D721Med (cell line): ENCODE data around the gene TUBB4A.

ENCODE experiments used
- DNase-seq: peaks from one replicate; pipeline ENCODE4 v3.0.0; 2011; ENCODE audit warnings: low spot score; ENCODE audit not compliant: insufficient read length
- FAIRE-seq: peaks from 2 replicates; lab custom pipeline; 2011; peaks lifted over from hg19 to GRCh38; lab: Jason Lieb, UNC
- TF ChIP-seq, protein P1 (sequence below): IDR thresholded peaks from 2 replicates; pipeline ENCODE4 v1.5.1; 2012; ENCODE audit warnings: mild to moderate bottlenecking, control low read depth; ENCODE audit not compliant: insufficient read depth; ENCODE audit errors: missing control alignments

TUBB4A gene

DNA sequence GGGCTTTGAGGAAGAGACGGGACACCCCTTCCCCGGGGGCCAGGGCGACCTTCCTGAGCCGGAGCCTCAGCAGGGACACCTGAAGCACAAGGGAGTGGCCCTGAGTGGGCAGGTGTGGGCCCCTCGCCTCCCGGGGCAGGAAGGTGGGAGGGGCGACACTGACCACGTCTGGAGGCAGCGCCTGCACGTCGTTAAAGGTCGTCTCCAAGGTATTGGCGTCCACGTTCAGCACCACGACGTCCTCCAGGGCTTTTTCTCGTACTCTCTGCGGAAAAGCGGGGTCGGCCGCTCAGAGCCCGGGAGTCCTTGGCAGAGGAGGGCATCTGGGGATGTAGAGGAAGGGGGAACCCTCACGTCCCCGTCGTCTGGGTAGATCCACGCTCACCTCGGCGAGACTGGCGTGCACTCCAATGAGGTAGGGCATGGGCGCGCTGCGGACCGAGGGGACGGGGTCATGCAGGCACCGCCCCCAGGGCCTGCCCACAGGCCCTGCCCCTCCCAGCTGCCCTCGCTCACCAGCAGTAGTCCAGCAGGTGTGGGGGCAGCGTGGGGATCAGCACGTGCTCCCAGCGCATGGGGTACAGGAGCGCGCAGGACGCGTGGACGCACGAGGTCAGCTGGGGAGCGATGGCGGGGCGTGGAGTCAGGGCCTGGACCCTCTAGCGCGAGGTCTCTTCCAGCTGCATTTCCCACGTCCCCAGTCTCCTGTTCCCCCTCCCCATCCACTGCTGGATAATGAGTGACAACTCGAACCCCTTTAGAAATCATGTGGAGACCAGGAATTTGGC lies 26.6 kb downstream of the TUBB4A start:
- FAIRE-seq (no peak), DNase-seq (no peak)
- TF ChIP-seq, protein P1, sequence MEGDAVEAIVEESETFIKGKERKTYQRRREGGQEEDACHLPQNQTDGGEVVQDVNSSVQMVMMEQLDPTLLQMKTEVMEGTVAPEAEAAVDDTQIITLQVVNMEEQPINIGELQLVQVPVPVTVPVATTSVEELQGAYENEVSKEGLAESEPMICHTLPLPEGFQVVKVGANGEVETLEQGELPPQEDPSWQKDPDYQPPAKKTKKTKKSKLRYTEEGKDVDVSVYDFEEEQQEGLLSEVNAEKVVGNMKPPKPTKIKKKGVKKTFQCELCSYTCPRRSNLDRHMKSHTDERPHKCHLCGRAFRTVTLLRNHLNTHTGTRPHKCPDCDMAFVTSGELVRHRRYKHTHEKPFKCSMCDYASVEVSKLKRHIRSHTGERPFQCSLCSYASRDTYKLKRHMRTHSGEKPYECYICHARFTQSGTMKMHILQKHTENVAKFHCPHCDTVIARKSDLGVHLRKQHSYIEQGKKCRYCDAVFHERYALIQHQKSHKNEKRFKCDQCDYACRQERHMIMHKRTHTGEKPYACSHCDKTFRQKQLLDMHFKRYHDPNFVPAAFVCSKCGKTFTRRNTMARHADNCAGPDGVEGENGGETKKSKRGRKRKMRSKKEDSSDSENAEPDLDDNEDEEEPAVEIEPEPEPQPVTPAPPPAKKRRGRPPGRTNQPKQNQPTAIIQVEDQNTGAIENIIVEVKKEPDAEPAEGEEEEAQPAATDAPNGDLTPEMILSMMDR, result no peak

DNA sequence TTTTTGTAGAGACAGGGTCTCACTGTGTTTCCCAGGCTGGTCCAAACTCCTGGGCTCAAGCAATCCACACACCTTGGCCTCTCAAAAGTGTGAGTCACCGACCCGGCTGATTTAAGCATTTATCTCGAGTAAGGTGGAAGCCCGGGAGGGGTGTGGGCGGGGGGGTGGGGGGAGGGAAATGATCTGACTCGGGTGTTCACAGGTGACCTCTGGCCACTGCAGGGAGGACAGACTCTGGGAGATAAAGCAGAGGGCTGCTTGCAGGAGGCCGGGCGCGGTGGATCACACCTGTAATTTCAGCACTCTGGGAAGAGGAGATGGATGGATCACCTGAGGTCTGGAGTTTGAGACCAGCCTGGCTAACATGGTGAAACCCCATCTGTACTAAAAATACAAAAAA lies 28.5 kb downstream of the TUBB4A start:
- TF ChIP-seq, protein P1, result no peak
- FAIRE-seq (no peak), DNase-seq (no peak)

DNA sequence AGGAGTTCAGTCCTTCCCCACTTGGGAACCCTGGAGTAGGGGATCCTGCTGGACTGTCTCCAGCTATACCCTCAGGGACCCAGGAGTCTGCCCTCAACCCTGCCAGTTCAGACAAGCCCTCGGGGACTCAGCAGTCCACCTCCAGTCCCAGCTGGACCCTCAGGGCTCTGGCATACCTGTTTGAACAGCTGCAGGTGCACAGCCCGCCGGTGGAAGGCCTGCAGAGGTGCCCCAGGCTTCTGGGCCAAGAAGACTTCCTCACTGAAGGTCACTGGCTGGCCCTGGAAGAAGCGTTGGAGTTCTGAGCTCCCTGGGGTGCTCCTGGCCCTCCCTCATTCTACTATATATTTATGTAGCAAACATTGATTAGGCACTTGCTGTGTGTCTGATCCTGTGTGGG lies 29.4 kb downstream of the TUBB4A start:
- TF ChIP-seq, protein P1, result no peak
- no peak for FAIRE-seq

DNA sequence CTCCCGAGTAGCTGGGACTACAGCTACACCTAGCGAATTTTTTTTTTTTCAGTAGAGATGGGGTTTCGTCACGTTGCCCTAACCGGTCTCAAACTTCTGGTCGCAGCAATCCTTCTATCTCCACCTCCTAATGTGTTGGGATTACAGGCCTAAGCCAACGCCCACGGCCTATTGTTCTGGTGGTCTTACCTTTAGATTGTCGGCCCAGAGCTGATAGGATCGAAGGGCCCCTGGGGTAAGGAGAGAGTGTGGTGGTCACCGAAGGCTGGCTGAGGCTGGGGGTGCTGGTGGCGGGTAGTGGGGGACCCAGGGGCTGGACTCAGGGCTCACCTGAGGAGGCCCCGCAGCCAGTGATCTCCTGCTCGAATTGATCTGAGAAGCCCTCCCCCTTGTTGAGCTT lies 31.0 kb downstream of the TUBB4A start:
- FAIRE-seq (no peak), DNase-seq (no peak)
- TF ChIP-seq, protein P1, result no peak

More for the DNA sequence above, 29.4 kb downstream of the TUBB4A start:
- no peak for DNase-seq

DNA sequence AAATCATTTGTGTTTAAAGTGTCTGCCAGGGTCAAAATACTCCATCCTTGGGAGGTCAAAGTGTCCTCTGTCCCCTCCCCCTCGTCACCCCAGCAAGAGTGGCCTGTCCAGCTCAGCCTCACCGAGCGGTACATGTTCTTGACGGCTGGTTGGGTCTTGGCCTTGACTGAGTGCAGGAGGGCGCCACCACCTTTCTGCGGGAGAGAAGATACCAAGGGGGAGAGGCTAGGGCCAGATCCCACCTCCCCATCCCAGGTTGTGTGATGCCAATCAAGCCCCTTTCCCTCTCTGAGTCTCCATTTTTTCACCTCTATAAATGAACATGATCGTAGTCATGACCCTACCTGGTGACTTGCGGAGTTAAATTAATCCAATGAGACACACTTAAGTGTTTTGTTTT lies 31.9 kb downstream of the TUBB4A start:
- no peak for DNase-seq
- FAIRE-seq, result no peak
- TF ChIP-seq, protein P1, result no peak

DNA sequence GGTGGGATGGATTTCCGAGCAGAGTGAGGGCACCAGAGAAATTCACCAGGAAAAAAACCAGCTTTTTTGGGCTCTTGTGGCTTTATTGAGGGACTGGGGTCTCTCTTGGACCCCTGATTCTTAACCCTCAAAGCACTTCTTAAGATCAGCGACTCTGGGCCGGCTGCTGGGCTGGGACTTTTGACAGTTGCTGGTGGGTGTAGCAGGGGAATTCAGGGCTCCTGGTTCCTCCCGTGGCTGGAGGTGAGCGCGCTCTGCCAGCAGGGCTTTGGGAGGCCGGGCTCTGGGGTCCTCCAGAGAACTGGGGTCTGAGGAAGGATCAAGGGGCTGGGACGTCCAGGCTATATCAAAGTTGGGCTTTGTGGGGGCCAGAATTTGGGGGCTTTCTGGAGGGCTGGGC lies 34.7 kb downstream of the TUBB4A start:
- FAIRE-seq (no peak), DNase-seq (no peak)
- TF ChIP-seq, protein P1, result no peak
